ENCODE measurements around the gene AMBP. TPM values are rescaled to one million over a fixed set of nuclear protein-coding genes. Genes with fewer than 3 reads are reported as not detected.

AMBP gene
- 1 to 10 TPM in 1 of 2 donors, not detected in 1; 1.7 TPM for total RNA-seq
- under 1 TPM in 1 of 2 donors, not detected in 1; 0.23 TPM for polyA plus RNA-seq (ENCODE audit: insufficient read length in 2 of 2)
- long read RNA-seq, donor 1 = 0 reads
- long read RNA-seq, donor 2 = 0 reads
- long read RNA-seq, donor 3 = 0 reads
- long read RNA-seq, donor 4, partial matches to known transcripts = 0 of 1 reads
- long read RNA-seq, donor 4, other reads (novel, unspliced or antisense) = 0 of 1 reads

- no peak within 1 kb of the TSS for H3K4me3 ChIP-seq (ENCODE audit: low read depth, low read length)
- H3K27ac ChIP-seq (ENCODE audit: low read depth, low read length) = no peak within 1 kb of the TSS
- peak in 1 of 6 donors; percentile 16 for DNase-seq (ENCODE audit: low read depth in 4 of 6, low spot score in 6 of 6)
- 54% methylated on average over 16 of the region's 16 CpGs for WGBS (ENCODE audit: insufficient coverage)
- no peaks in the 10 kb centered on the region for H3K9me3 ChIP-seq (ENCODE audit: control insufficient read depth, insufficient read depth, low read length)
- H3K4me1 ChIP-seq (ENCODE audit: control insufficient read depth, insufficient read depth, low read length) = peaks cover 9% of the 10 kb centered on the region
- peaks cover 3% of the 10 kb centered on the region for H3K27me3 ChIP-seq (ENCODE audit: control insufficient read depth, insufficient read depth, low read length)
- no peaks in the 10 kb centered on the region for H3K36me3 ChIP-seq (ENCODE audit: control insufficient read depth, insufficient read depth, low read length)
Observed at GRCh38 chr9:114078021-114078780, at the start of gene AMBP. AMBP (minus strand) TSS chr9:114078300; CDS start chr9:114078209, 91 bp downstream.

- peaks cover 2% of the 10 kb centered on the region for H3K27me3 ChIP-seq (ENCODE audit: control insufficient read depth, insufficient read depth, low read length)
- no peak overlapping the region for H3K27ac ChIP-seq (ENCODE audit: low read depth, low read length)
- H3K9me3 ChIP-seq (ENCODE audit: control insufficient read depth, insufficient read depth, low read length) = peaks cover 4% of the 10 kb centered on the region
- H3K4me3 ChIP-seq (ENCODE audit: low read depth, low read length) = no peak overlapping the region
- H3K4me1 ChIP-seq (ENCODE audit: control insufficient read depth, insufficient read depth, low read length) = peaks cover 4% of the 10 kb centered on the region
- no peak for DNase-seq (ENCODE audit: low read depth in 4 of 6, low spot score in 6 of 6)
- no peaks in the 10 kb centered on the region for H3K36me3 ChIP-seq (ENCODE audit: control insufficient read depth, insufficient read depth, low read length)
- WGBS (ENCODE audit: insufficient coverage) = 61% methylated on average over 13 of the region's 13 CpGs
Observed at GRCh38 chr9:114126247-114127060, 48.4 kb upstream of the AMBP start.

GRCh38 chr9:114125476-114126013, 47.4 kb upstream of the AMBP start:
- Histone ChIP-seq H3K27me3 (ENCODE audit: control insufficient read depth, insufficient read depth, low read length) (peaks cover 2% of the 10 kb centered on the region), H3K36me3 (ENCODE audit: control insufficient read depth, insufficient read depth, low read length) (no peaks in the 10 kb centered on the region), H3K27ac (ENCODE audit: low read depth, low read length) (no peak overlapping the region), H3K9me3 (ENCODE audit: control insufficient read depth, insufficient read depth, low read length) (peaks cover 4% of the 10 kb centered on the region), H3K4me1 (ENCODE audit: control insufficient read depth, insufficient read depth, low read length) (peaks cover 5% of the 10 kb centered on the region), H3K4me3 (ENCODE audit: low read depth, low read length) (no peak overlapping the region)
- DNase-seq (ENCODE audit: low read depth in 4 of 6, low spot score in 6 of 6) = no peak
- 94% methylated on average over 9 of the region's 10 CpGs for WGBS (ENCODE audit: insufficient coverage)

- WGBS (ENCODE audit: insufficient coverage) = 93% methylated on average over 7 of the region's 13 CpGs
- no peak overlapping the region for H3K27ac ChIP-seq (ENCODE audit: low read depth, low read length)
- peaks cover 5% of the 10 kb centered on the region for H3K4me1 ChIP-seq (ENCODE audit: control insufficient read depth, insufficient read depth, low read length)
- DNase-seq (ENCODE audit: low read depth in 4 of 6, low spot score in 6 of 6) = no peak
- H3K9me3 ChIP-seq (ENCODE audit: control insufficient read depth, insufficient read depth, low read length) = peaks cover 4% of the 10 kb centered on the region
- H3K27me3 ChIP-seq (ENCODE audit: control insufficient read depth, insufficient read depth, low read length) = peaks cover 2% of the 10 kb centered on the region
- no peak overlapping the region for H3K4me3 ChIP-seq (ENCODE audit: low read depth, low read length)
- no peaks in the 10 kb centered on the region for H3K36me3 ChIP-seq (ENCODE audit: control insufficient read depth, insufficient read depth, low read length)
Observed at GRCh38 chr9:114124666-114125475, 46.8 kb upstream of the AMBP start.

GRCh38 chr9:114124138-114124537, 46.0 kb upstream of the AMBP start:
- DNase-seq (ENCODE audit: low read depth in 4 of 6, low spot score in 6 of 6) = no peak
- Histone ChIP-seq H3K4me1 (ENCODE audit: control insufficient read depth, insufficient read depth, low read length) (peaks cover 10% of the 10 kb centered on the region), H3K9me3 (ENCODE audit: control insufficient read depth, insufficient read depth, low read length) (peaks cover 4% of the 10 kb centered on the region), H3K4me3 (ENCODE audit: low read depth, low read length) (no peak overlapping the region), H3K27me3 (ENCODE audit: control insufficient read depth, insufficient read depth, low read length) (peaks cover 2% of the 10 kb centered on the region), H3K36me3 (ENCODE audit: control insufficient read depth, insufficient read depth, low read length) (no peaks in the 10 kb centered on the region), H3K27ac (ENCODE audit: low read depth, low read length) (no peak overlapping the region)
- WGBS (ENCODE audit: insufficient coverage) = 32% methylated on average over 1 of the region's 1 CpG

- no peak for DNase-seq (ENCODE audit: low read depth in 4 of 6, low spot score in 6 of 6)
- Histone ChIP-seq H3K4me3 (ENCODE audit: low read depth, low read length) (no peak overlapping the region), H3K9me3 (ENCODE audit: control insufficient read depth, insufficient read depth, low read length) (peaks cover 4% of the 10 kb centered on the region), H3K27ac (ENCODE audit: low read depth, low read length) (no peak overlapping the region), H3K4me1 (ENCODE audit: control insufficient read depth, insufficient read depth, low read length) (peaks cover 18% of the 10 kb centered on the region), H3K36me3 (ENCODE audit: control insufficient read depth, insufficient read depth, low read length) (no peaks in the 10 kb centered on the region), H3K27me3 (ENCODE audit: control insufficient read depth, insufficient read depth, low read length) (peaks cover 2% of the 10 kb centered on the region)
- WGBS (ENCODE audit: insufficient coverage) = 88% methylated on average over 9 of the region's 9 CpGs
Observed at GRCh38 chr9:114123031-114123977, 45.2 kb upstream of the AMBP start.

- H3K36me3 ChIP-seq (ENCODE audit: control insufficient read depth, insufficient read depth, low read length) = no peaks in the 10 kb centered on the region
- WGBS (ENCODE audit: insufficient coverage) = 81% methylated on average over 8 of the region's 9 CpGs
- peaks cover 2% of the 10 kb centered on the region for H3K27me3 ChIP-seq (ENCODE audit: control insufficient read depth, insufficient read depth, low read length)
- H3K4me3 ChIP-seq (ENCODE audit: low read depth, low read length) = no peak overlapping the region
- DNase-seq (ENCODE audit: low read depth in 4 of 6, low spot score in 6 of 6) = no peak
- peaks cover under 1% of the 10 kb centered on the region for H3K9me3 ChIP-seq (ENCODE audit: control insufficient read depth, insufficient read depth, low read length)
- no peak overlapping the region for H3K27ac ChIP-seq (ENCODE audit: low read depth, low read length)
- H3K4me1 ChIP-seq (ENCODE audit: control insufficient read depth, insufficient read depth, low read length) = peaks cover 26% of the 10 kb centered on the region
Observed at GRCh38 chr9:114122136-114123027, 44.3 kb upstream of the AMBP start.
